HG02943 (cell line): ENCODE measurements around the gene TESK2.
A peak's percentile ranks its signal among the peaks of the same experiment; 100 is the strongest.

Experiments used
- ATAC-seq: cut with Tn5 transposase; IDR thresholded peaks from one replicate; pipeline ENCODE4 v1.9.1; 2021; ENCODE audit warnings: mild to moderate bottlenecking, low read depth, moderate library complexity; ENCODE audit not compliant: unreplicated experiment

Gene TESK2

DNA sequence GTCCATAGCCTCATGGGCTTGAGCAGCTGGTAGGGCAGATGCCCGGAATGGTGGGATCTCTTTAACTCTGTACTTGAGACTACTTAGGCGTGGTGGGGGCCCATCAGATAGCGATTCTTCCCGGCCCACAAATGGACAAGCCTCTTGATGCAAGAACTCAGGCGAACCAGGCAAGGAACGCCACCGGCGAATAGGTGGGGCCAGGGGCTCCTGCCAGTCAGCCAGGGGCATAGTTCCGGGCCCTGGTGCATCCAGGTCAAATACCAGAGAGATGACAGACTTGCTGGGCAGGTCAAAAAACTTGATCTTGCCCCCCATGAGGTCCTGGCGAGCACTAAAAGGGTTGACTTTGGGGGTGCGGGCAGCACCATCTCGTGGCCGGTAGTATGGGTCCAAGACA lies 145.9 kb downstream of the TESK2 start:
- no peak for ATAC-seq

DNA sequence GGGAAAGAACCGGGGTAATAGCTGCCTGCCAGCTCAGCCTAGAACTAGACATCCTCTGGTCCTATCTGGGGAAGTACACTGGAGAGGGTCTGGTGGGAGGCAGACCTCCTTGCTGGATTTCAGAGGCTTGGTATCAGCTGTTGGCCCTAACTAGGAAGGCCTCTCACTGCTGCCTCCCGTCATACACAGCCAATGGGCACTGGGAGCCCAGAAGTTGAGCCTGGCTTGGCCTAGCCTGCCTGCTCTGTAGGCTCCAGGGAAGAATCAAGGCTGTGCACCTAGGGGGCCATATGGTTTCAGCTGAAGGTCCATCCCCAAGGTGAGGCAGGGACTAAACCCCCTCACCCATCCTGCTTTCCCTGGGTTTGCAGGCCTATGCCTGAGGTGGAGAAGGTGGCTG lies 146.5 kb downstream of the TESK2 start:
- no peak for ATAC-seq

DNA sequence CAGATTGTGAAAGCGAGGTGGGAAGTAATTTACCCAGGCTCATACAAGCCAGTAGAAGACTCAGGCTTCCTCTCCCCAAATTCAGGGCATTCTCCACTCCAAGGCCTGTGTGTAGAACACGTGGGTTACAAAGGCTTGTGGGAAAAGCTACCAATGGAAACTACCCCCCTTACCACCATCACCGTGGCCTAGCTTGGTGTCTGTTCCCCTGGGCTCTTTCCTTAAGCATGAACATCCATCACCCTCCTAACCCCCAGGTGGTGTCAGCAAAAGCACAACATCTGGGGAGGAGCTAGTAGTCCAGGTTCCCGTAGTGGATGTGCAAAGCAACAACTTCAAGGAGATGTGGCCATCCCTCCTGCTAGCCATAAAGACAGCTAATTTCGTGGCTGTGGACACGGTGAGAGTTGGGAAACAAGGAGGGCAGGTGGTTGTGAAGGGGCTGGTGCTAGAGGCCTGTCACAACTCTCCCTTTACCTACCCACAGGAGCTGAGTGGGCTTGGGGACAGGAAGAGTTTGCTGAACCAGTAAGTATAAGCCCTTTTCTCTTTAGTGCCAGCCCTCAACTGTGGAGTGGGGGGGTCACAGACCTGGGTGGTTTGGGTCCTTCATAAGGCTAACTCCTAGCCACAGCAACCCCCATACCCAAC lies 150.0 kb downstream of the TESK2 start:
- ATAC-seq, result no peak

DNA sequence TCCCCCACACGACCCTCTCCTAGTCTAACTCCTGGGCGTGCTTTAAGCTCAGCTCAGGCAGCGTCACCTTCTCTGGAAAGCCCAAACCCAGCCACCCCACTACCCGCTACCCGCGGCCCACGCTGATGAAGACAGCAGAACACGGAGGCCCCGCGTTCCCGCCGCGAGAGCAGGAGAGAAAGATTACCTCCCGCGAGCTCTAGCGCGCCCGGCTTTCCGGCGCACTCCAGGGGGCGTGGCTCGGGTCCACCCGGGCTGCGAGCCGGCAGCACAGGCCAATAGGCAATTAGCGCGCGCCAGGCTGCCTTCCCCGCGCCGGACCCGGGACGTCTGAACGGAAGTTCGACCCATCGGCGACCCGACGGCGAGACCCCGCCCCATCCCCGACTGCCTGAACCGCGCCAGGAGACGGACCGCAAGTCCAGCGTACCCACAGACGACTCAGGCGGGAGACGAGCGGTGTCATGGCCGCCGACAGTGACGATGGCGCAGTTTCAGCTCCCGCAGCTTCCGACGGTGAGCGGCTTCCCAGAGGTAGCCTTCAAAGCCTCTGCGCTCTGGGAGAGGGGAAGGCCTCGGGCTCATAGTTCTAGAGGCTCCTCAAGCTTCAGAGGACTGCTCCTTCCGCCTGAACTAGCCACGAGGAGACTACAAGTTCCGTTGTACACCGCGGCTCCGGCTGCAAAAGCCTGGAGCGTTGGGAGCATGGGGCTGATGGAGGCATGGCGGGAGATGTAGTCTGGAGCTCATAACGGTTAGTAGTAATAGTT lies 151.0 kb downstream of the TESK2 start, which contains the start of the genes MUTYH and TOE1:
MUTYH (minus strand) TSS at position 652 of the 770 bp plus-strand sequence. CDS start 5,935 bp downstream, outside the sequence.
TOE1 (plus strand) TSS at position 382 of the 770 bp plus-strand sequence; CDS start at position 465, 83 bp downstream.
- ATAC-seq, result peak; percentile 77

DNA sequence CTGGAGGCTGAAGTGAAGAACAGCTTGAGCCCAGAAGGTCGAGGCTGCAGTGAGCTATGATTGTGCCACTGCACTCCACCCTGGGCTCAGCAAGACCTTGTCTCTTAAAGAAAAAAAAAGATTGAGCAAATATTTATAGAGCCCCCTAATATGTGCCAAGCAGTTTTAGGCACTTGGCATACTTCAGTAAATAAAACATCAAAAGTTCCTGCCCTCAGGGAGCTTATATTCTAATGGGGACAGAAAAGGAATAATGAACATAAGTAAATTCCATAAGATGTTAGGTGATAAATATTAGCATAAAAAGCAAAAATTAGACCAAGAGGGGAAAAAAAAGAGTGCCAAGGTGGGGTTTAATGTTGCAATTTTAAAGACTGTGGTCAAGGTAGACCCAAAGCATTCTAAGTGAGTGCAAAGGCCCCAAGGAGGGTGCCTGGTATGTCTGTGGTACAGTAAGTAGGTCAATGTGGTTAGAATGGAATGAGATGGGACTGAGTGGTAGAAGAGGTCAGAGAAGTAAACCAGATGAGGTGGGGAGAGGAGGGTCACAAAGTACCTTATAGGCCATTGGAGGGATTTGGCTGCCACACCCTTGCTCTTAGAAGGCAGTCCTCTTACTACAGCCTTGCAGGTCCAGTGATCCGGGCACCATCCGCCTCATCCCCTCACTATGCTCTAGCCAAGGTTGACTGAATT lies 153.2 kb downstream of the TESK2 start:
- no peak for ATAC-seq

DNA sequence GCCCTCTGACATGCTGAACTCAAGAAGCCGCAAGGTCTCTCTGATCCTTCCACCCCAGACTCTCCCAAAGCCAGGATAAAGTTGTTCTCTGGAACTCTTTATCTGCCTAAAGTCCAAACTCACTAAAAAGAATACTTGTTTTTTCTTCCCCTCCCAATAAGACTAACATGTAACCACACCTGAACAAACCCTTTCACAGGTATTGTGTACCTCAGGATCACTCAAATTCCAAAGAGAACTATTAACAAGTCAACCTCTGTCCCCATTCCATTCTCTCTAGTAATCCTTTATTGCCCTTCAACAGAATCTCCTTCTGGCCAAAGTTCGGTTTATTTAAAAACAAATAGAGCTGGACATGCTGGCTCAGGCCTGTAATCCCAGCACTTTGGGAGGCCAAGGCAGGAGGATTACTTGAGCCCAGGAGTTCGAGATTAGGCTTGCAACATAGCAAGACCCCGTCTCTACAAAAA lies 155.1 kb downstream of the TESK2 start:
- ATAC-seq, result no peak

DNA sequence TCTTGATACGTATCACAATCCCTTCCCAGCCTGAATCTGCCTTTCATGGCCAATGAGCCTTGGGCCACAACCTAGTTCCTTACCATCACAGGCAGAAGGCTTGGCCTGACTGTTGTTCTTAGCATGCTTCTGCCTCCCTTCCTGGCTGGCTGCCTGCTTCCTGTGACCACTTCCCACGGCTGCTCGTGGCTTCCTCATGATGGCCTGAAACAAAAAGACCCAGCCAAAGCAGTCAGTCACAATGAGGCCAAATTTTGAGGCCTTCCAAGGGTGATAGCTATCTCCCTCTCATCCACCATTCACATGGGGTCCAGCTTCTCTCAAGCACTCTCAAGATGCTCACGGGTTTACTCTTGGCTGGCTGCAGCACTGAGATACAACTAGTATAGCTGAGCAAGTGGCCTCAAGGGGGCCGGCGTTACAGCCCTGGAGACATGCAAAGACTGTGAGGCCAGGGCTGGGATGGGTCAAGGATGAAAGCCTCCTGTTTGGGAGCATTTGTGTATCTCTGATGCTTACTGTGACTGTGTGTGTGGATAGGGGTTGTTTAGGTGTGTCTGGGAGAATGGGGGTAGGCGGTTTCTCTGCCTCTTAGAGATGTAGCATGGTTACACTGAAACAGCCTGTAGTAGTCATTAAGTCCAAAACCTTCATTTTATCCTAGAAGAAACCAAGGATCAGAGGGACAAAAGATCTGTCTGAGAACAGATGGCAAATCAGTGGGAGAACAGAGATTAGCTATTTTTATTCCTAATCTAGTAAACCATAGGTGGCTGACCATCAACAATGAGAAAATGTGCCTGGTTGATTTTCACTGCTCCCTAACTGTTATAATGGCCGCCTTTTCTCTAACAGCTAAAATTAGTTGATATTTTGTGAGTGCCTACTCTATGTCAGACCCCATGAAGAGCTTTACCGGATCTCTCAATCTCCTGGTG lies 156.4 kb downstream of the TESK2 start:
- ATAC-seq, result no peak

DNA sequence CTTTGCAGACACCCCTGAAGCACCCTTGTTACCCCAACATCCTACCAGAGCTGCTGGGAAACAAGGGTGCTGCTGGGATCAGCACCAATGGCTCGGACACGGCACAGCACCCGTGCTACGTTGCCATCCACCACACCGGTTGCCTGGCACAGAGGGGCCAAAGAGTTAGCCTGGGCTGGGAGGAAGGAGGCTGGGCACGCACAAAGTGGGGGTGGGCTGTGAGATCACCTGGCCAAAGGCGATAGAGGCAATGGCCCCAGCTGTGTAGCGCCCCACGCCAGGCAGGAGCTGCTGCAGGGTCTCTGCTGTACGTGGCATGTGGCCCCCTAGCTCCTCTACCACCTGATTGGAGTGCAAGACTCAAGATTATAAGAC lies 158.6 kb downstream of the TESK2 start:
- ATAC-seq, result no peak

DNA sequence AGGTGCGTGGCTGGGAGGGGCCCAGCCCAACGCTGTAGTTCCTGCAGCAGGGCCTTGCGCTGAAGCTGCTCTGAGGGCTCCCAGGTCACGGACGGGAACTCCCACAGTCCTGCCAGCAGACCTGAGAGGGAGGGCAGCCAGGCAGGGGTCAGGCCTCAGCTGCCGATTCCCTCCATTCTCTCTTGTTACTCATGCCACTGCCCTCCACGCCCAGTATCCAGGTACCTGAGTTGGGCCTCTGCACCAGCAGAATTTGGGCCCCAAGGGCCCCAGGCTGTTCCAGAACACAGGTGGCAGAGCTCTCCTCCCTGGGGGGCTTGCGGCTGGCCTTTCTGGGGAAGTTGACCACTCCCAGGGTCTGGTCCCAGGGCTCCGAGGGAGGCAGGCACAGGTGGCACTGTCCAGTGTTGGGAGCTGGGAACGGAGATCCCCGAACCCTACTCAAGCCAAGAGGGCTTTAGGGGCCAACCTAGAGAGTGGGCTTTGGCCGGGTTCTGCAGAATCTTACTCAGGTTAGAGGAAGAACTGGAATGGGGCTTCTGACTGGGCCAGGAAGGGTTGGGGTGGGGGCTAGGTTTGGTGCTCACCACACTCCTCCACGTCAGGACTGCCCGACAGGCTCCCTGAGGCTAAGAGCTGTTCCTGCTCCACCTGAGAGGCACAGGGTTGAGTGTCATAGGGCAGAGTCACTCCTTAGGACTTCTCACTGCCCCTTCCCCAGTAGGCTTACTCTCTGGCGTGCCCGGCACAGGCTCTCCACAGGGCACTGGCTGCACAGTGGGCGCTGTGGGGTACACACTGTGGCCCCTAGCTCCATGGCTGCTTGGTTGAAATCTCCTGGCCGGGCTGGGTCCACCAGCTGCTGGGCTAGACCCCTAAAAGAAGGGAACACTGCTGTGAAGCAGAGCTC lies 159.3 kb downstream of the TESK2 start:
- ATAC-seq, result no peak

DNA sequence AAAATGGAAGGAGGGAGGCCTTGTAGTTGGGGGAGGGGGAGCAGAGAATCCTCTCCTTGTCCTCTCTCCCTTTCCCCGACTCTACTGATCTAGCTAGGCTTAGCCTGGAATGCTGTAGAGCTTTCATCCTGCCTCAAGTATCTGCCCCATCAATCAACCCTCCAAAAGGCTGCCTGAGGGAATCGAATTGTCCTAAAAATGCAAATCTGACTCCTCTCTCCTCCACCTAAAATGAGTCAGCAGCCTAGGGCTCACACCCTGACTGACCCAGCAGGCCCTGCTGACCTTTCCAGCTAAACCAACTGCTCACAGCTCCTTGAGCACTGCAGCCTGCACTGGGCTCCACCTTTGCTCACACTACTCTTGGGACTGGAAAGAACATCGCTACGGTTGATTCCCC lies 161.5 kb downstream of the TESK2 start:
- ATAC-seq, result no peak

DNA sequence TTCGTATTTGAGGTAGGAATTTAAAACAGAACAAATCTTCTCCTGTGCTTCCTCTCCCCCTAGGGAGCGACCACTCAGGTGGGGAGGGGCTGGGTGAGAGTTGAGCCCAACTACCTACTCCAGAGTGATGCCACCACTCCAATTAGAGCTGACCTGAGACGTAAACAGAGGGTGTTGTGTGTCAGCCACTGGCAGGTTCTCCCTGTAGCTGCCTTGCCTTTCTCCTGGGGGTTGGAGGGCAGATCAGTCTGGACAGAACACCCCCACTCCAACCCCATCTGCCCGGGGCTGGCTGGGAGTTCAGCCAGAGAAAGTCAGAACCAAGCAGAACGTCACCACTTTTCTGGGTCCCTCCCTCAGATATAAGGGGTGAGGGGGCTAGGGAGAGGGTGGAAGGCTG lies 162.3 kb downstream of the TESK2 start:
- ATAC-seq, result no peak

DNA sequence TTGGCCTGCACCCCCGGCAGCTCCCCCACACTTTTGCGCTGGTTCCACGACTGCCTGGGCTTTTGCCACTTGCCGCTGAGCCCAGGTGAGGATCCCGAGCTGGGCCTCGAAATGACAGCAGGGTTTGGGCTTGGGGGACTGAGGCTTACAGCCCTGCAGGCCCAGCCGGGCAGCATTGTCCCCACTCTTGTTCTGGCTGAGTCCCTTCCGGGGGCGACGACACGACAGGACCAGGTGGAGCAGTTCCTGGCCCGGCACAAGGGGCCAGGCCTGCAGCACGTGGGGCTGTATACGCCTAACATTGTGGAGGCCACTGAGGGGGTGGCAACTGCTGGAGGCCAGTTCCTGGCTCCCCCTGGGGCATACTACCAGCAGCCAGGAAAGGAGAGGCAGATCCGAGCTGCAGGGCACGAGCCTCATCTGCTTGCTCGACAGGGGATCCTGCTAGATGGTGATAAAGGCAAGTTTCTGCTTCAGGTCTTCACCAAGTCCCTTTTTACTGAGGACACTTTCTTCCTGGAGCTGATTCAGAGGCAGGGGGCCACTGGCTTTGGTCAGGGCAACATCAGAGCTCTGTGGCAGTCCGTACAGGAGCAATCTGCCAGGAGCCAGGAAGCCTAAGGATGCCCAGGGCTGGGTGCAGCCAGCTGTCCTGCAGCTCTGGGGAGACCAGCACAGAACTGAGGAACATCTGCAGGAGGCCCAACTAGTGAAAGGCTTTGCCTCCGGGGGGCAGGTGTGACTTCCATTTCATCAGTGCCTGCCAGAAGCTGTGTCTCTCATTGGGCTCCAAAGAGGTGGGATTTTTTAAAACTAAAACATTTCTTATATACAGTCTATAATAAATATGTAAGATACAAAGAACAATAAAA lies 163.1 kb downstream of the TESK2 start:
- ATAC-seq, result no peak

DNA sequence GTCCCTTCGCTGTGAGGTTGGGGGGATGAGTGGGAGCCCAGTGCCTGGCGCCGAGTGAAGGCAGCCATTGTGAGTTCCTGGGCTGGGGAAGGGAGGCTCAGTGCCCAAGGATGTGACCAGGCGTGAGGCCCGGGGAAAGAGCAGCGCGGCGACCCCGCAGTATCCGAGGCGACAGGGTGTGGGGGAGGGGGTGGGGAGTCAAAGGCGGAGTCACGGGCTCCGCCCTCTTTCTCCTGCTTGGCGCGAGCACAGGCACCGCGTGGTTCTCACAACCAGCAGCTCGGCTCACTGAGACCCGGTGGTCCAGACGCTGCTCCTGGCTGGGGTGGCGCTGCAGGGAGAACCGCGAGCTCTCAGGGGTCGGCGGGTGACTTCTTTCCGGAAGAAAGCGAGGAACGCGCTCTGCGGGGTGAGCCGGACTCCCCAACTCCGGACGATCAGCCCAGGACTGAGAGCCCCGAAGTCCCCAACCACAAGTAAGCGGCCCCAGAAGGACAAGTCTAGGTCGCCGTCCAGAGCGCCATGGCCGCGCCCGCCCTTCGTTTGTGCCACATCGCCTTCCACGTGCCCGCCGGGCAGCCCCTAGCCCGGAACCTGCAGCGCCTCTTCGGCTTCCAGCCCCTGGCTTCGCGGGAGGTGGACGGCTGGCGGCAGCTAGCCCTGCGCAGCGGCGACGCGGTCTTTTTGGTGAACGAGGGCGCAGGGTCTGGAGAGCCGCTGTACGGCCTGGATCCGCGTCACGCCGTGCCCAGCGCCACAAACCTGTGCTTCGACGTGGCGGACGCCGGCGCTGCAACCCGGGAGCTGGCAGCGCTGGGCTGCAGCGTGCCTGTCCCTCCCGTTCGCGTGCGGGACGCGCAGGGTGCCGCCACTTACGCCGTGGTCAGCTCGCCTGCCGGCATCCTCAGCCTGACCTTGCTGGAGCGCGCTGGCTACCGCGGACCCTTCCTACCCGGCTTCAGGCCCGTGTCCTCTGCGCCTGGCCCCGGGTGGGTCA lies 164.0 kb downstream of the TESK2 start, which contains the start of gene HPDL:
HPDL (plus strand) TSS at position 269 of the 997 bp plus-strand sequence; CDS start at position 523, 254 bp downstream.
- no peak for ATAC-seq

DNA sequence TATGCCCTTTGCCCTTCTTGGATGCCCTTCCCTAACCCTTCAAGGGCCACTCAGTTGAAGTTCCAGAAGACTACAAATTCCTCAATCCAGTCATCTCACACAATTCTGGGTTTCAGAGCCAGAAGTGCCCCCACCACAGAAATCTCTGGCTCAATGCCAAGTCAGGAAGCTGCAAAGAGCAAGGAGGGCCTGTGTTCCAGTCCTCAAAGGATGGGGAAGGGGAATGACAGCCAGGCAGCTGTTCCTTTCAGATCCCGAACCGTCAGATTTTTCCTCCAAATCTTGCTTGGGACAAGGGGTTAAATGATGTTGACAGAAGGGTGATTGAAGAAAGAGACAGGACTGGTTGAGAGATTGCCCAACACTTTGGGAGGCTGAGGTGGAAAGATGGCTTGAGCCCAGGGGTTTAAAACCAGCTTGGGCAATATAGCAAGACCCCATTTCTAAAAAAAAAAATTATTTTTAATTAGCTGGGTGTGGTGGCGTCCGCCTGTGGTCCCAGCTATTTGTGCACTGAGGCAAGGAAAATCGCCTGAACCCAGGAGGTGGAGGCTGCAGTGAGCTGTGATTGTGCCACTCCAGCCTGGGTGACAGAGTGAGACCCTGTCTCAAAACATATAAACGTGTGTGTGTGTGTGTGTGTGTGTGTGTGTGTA lies 165.0 kb downstream of the TESK2 start:
- no peak for ATAC-seq

DNA sequence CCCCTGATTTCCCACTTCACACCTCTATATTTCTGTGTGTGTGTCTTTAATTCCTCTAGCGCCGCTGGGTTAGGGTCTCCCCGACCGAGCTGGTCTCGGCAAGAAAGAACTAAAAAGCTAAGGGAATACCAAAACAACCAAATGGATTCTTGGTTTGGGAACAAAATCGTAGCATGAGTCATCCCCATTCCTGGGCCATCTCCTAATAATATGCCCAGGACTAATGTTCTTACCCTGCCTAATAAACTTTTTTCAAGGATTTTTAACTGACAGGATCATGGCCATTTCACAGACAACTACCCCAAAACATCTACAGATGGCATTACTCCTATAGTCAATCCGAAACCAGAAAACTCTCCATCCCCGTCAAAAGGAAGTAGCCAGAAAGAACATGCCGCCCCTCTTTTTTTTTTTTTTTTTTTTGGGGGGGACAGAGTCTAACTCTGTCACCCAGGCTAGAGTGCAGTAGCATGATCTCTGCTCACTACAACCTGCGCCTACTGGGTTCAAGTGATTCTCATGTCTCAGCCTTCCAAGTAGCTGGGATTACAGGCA lies 168.4 kb downstream of the TESK2 start:
- ATAC-seq, result no peak

DNA sequence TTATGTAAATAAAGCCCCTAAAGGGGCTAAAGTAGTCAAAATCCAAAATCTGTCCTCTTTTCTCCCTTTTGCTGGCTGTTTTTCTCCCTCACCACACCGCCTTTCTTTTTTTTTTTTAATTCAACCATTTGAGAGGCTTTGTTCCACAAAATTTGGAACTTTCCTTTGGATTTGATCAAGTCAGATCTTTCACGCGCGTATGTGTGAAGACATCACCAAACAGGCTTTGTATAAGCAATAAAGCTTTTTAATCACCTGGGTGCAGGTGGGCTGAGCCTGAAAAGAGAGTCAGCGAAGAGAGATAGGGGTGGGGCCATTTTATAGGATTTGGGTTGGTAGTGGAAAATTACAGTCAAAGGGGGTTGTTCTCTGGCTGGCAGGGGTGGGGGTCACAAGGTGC lies 169.5 kb downstream of the TESK2 start:
- ATAC-seq, result no peak
